HCT116 (cell line): ENCODE data around the gene MATN3.
A peak's percentile ranks its signal among the peaks of the same experiment; 100 is the strongest.

Source experiments
- CEBPB ChIP-seq: IDR thresholded peaks from 2 replicates; pipeline ENCODE4 v1.6.1; 2012; ENCODE audit warnings: low read depth
- EGR1 ChIP-seq: IDR thresholded peaks from 2 replicates; pipeline ENCODE4 v1.6.1; 2012; ENCODE audit warnings: low read depth
- EZH2phosphoT487 ChIP-seq: fragments of 200-600 bp; IDR thresholded peaks from 2 replicates; pipeline ENCODE4 v1.6.1; 2018; ENCODE audit warnings: antibody characterized with exemption, borderline replicate concordance
- JUND ChIP-seq: IDR thresholded peaks from 2 replicates; pipeline ENCODE4 v1.6.1; 2012
- MAX ChIP-seq: IDR thresholded peaks from 2 replicates; pipeline ENCODE4 v1.6.1; 2012
- POLR2A ChIP-seq: IDR thresholded peaks from 2 replicates; pipeline ENCODE4 v1.7.0; 2011; ENCODE audit warnings: borderline replicate concordance; ENCODE audit not compliant: insufficient read depth, insufficient read length; ENCODE audit errors: extremely low read depth
- POLR2AphosphoS5 ChIP-seq: IDR thresholded peaks from 2 replicates; pipeline ENCODE4 v1.6.1; 2011; ENCODE audit warnings: mild to moderate bottlenecking, low read depth, low read length, moderate library complexity
- YY1 ChIP-seq: IDR thresholded peaks from 2 replicates; pipeline ENCODE4 v1.6.1; 2011; ENCODE audit warnings: low read length, low read depth, moderate library complexity, mild to moderate bottlenecking; ENCODE audit not compliant: insufficient replicate concordance; ENCODE audit errors: extremely low read depth
- ZBTB33 ChIP-seq: IDR thresholded peaks from 2 replicates; pipeline ENCODE4 v1.6.1; 2011; ENCODE audit warnings: mild to moderate bottlenecking, low read length, moderate library complexity; ENCODE audit not compliant: insufficient replicate concordance; ENCODE audit errors: extremely low read depth
- TF ChIP-seq, protein P1 (sequence below), 3 experiments: fragments of 200-600 bp in 1 of 3; sonication (generic) in 1 of 3; IDR thresholded peaks in 2 of 3; conservative IDR thresholded peaks in 1 of 3; 2 replicates each; pipeline ENCODE4 v1.5.1; 2012 to 2017; ENCODE audit warnings: low read depth in 2 of 3, low read length in 2 of 3, antibody characterized with exemption in 1 of 3, borderline replicate concordance in 1 of 3, control low read depth in 1 of 3, mild to moderate bottlenecking in 1 of 3, mixed read lengths in 1 of 3, mixed run types in 1 of 3, moderate library complexity in 1 of 3; ENCODE audit not compliant: insufficient read depth in 1 of 3

GRCh38 chr2:20052861-20053281, 40.4 kb upstream of the MATN3 start:
- TF ChIP-seq, protein P1, sequence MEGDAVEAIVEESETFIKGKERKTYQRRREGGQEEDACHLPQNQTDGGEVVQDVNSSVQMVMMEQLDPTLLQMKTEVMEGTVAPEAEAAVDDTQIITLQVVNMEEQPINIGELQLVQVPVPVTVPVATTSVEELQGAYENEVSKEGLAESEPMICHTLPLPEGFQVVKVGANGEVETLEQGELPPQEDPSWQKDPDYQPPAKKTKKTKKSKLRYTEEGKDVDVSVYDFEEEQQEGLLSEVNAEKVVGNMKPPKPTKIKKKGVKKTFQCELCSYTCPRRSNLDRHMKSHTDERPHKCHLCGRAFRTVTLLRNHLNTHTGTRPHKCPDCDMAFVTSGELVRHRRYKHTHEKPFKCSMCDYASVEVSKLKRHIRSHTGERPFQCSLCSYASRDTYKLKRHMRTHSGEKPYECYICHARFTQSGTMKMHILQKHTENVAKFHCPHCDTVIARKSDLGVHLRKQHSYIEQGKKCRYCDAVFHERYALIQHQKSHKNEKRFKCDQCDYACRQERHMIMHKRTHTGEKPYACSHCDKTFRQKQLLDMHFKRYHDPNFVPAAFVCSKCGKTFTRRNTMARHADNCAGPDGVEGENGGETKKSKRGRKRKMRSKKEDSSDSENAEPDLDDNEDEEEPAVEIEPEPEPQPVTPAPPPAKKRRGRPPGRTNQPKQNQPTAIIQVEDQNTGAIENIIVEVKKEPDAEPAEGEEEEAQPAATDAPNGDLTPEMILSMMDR (IDR thresholded peaks at IDR 0.05 in 2 of 3, conservative IDR thresholded peaks at IDR 0.05 in 1 of 3; ENCODE audit: borderline replicate concordance in 1 of 3, insufficient read depth in 1 of 3, low read depth in 2 of 3, low read length in 2 of 3) = no peak
- TF ChIP-seq POLR2A (no peak), ZBTB33 (no peak), JUND (no peak), EGR1 (peak; percentile 96), POLR2AphosphoS5 (peak; percentile 62; the same call in 1 of the 2 replicates), CEBPB (0 out of 2 replicates have a peak, but pooled peaks have one; percentile 19), MAX (no peak; the same call in 1 of the 2 replicates), YY1 (no peak), EZH2phosphoT487 (no peak)
